Common myeloid progenitor, CD34-positive (primary cell): ENCODE results near the gene GRSF1. TPM values are rescaled to one million over a fixed set of nuclear protein-coding genes. Genes with fewer than 3 reads are reported as not detected.

Experiments used
- CTCF ChIA-PET: fragments of 350-600 bp; sonication (Branson Sonifier 250); formaldehyde crosslinking; loops from one replicate; lab custom pipeline; 2021; ENCODE audit warnings: antibody characterized with exemption; lab: Charles Lee
- POLR2A ChIA-PET: fragments of 350-600 bp; sonication (Branson Sonifier 250); formaldehyde crosslinking; loops from one replicate; lab custom pipeline; 2021; ENCODE audit warnings: antibody characterized with exemption; lab: Charles Lee
- DNase-seq, 3 donors: peaks; one replicate each; pipeline versions ENCODE4 v3.0.0 to v3.0.0-alpha.2; 2013
- H3K27ac ChIP-seq, 2 experiments: 1 replicate in 1 of 2; 2 replicates in 1 of 2; pipeline ENCODE4 v1.7.0; 2013; ENCODE audit warnings: inconsistent platforms in 2 of 2, low read length in 2 of 2, mild to moderate bottlenecking in 2 of 2, low read depth in 1 of 2, moderate library complexity in 1 of 2; ENCODE audit not compliant: severe bottlenecking in 2 of 2, insufficient read depth in 1 of 2, poor library complexity in 1 of 2
- H3K27me3 ChIP-seq, 5 experiments: replicated peaks in 2 of 5; 1 replicate in 3 of 5; 2 replicates in 2 of 5; pipeline versions ENCODE4 v1.6.1 to v1.7.0; 2013; ENCODE audit warnings: low read length in 4 of 5, mild to moderate bottlenecking in 2 of 5, moderate library complexity in 2 of 5, inconsistent platforms in 1 of 5; ENCODE audit not compliant: insufficient read depth in 5 of 5, control insufficient read depth in 4 of 5
- H3K36me3 ChIP-seq, 4 experiments: 1 replicate in 2 of 4; 2 replicates in 2 of 4; pipeline versions ENCODE4 v1.6.1 to v1.7.0; 2013; ENCODE audit warnings: low read length in 3 of 4, control low read depth in 1 of 4, mild to moderate bottlenecking in 1 of 4; ENCODE audit not compliant: control insufficient read depth in 4 of 4, insufficient read depth in 4 of 4
- H3K4me1 ChIP-seq, 4 experiments: 1 replicate in 3 of 4; 2 replicates in 1 of 4; pipeline versions ENCODE4 v1.6.1 to v1.7.1; 2013; ENCODE audit warnings: low read length in 3 of 4, mild to moderate bottlenecking in 3 of 4, control low read depth in 1 of 4, inconsistent platforms in 1 of 4, moderate library complexity in 1 of 4; ENCODE audit not compliant: control insufficient read depth in 4 of 4, insufficient read depth in 4 of 4; ENCODE audit errors: control extremely low read depth in 1 of 4
- H3K4me3 ChIP-seq, 7 experiments: 1 replicate in 4 of 7; 2 replicates in 3 of 7; pipeline versions ENCODE4 v1.5.1 to v1.7.0; 2013; ENCODE audit warnings: mild to moderate bottlenecking in 7 of 7, low read length in 6 of 7, moderate library complexity in 6 of 7, inconsistent platforms in 2 of 7, low read depth in 2 of 7, control low read depth in 1 of 7; ENCODE audit not compliant: insufficient read depth in 4 of 7, control insufficient read depth in 1 of 7; ENCODE audit errors: extremely low read depth in 1 of 7
- H3K9me3 ChIP-seq, 5 experiments: 1 replicate in 4 of 5; 2 replicates in 1 of 5; pipeline versions ENCODE4 v1.6.1 to v1.7.1; 2013; ENCODE audit warnings: low read length in 4 of 5, mild to moderate bottlenecking in 2 of 5, inconsistent platforms in 1 of 5, low read depth in 1 of 5, moderate library complexity in 1 of 5; ENCODE audit not compliant: control insufficient read depth in 4 of 5, insufficient read depth in 2 of 5; ENCODE audit errors: control extremely low read depth in 1 of 5
- WGBS: methylation state at CpG from one replicate; pipeline ENCODE4 v1.1.5; 2013; ENCODE audit not compliant: insufficient coverage; 5-methylcytosine and 5-hydroxymethylcytosine counted together
- polyA plus RNA-seq: library from polyadenylated mRNA; unstranded; fragments of 120-200 nt; gene quantifications from one replicate; pipeline ENCODE4 v1.2.1, GENCODE V29; 2013

GRSF1 gene
- polyA plus RNA-seq, result 80.0 TPM

- Histone ChIP-seq H3K4me1 (peaks cover 5 to 28% (median 16%) of the 10 kb centered on the region in 4 experiments), H3K27me3 (no peaks in the 10 kb centered on the region), H3K4me3 (peak within 1 kb of the TSS; percentile 81 to 95 (median 87)), H3K36me3 (peaks cover 3 to 11% (median 7%) of the 10 kb centered on the region in 4 experiments), H3K9me3 (no peaks in the 10 kb centered on the region), H3K27ac (peak within 1 kb of the TSS; percentile 58 to 83)
- POLR2A ChIA-PET, result interaction anchor here (0.6 to 1.5 kb wide), 4 partner anchors 12 to 131 kb away, joined by 3 to 5 read pairs (median 4); partner anchors contain the start of gene MOB1B
- WGBS, result 0% methylated on average over 34 of the region's 51 CpGs
- CTCF ChIA-PET, result interaction anchor here (0.8 to 2.4 kb wide), 3 partner anchors 11 to 132 kb away, joined by 3 to 7 read pairs (median 4); no protein-coding TSS in a partner anchor
- DNase-seq, result peak; percentile 92 to 95 (median 95)
Measured at GRCh38 chr4:70839589-70840093, at the start of gene GRSF1. Gene GRSF1 (minus strand): TSS chr4:70839890. CDS start chr4:70839827, 63 bp downstream.

DNA sequence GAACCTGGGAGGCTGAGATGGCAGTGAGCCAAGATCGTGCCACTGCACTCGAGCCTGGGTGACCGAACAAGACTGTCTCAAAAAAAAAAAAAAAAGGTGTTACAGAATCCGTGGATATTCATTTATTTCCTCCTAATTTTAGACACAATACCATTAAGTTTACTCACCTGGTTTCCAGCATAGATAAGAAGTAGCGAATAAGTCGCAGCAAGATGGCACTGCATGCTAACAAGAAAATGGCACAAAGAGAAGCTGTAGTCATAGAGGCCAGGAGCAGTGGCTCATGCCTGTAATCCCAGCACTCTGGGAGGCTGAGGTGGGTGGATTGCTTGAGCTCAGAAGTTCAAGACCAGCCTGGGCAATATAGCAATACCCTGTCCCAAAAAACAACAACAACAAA lies 45.5 kb upstream of the GRSF1 start:
- no peak overlapping the region for H3K27ac ChIP-seq
- H3K4me1 ChIP-seq, result no peaks in the 10 kb centered on the region
- no peaks in the 10 kb centered on the region for H3K36me3 ChIP-seq
- no peaks in the 10 kb centered on the region for H3K27me3 ChIP-seq
- no peaks in the 10 kb centered on the region for H3K9me3 ChIP-seq
- POLR2A ChIA-PET, result no interaction called here
- 93% methylated on average over 3 of the region's 6 CpGs for WGBS
- CTCF ChIA-PET, result interaction anchor here (0.6 to 1.4 kb wide), 5 partner anchors 15 to 279 kb away, joined by 3 to 4 read pairs (median 3); no protein-coding TSS in a partner anchor
- DNase-seq, result no peak
- H3K4me3 ChIP-seq, result no peak overlapping the region

DNA sequence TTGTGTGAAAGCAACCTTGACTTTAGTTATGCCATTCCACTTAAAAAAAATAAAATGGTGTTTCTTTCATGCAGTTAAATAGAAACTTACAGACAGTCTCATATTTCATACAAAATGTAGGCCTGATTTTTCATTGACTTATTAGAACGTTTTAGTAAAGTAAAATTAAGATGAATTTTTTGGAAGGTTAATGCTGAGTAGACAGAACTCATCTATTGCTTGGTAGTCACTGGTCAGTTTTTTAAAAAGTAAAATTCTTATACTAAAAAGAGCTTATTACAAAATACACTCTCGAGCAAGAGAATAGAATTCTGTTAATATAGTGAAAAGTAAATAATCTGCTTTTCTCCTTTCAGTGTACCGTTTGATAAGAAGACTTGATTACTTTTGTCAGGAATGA lies 41.0 kb upstream of the GRSF1 start:
- Histone ChIP-seq H3K27ac (no peak overlapping the region), H3K4me3 (no peak overlapping the region), H3K4me1 (no peaks in the 10 kb centered on the region), H3K9me3 (no peaks in the 10 kb centered on the region), H3K27me3 (no peaks in the 10 kb centered on the region), H3K36me3 (no peaks in the 10 kb centered on the region)
- DNase-seq, result no peak
- WGBS, result no CpG with 5 or more reads among the region's 3 CpGs
- ChIA-PET POLR2A (no interaction called here), CTCF (interaction anchor here (1.0 kb wide), 1 partner anchor 13 kb away, joined by 3 read pairs; no protein-coding TSS in a partner anchor)

GRCh38 chr4:70877556-70877955 lies 37.9 kb upstream of the GRSF1 start:
- no CpG with 5 or more reads among the region's 3 CpGs for WGBS
- DNase-seq, result no peak
- no peak overlapping the region for H3K4me3 ChIP-seq
- no peak overlapping the region for H3K27ac ChIP-seq
- no peaks in the 10 kb centered on the region for H3K9me3 ChIP-seq
- H3K4me1 ChIP-seq, result no peaks in the 10 kb centered on the region
- CTCF ChIA-PET, result interaction anchor here (1.4 kb wide), 1 partner anchor 23 kb away, joined by 3 read pairs; no protein-coding TSS in a partner anchor
- POLR2A ChIA-PET, result no interaction called here
- no peaks in the 10 kb centered on the region for H3K36me3 ChIP-seq
- H3K27me3 ChIP-seq, result no peaks in the 10 kb centered on the region

DNA sequence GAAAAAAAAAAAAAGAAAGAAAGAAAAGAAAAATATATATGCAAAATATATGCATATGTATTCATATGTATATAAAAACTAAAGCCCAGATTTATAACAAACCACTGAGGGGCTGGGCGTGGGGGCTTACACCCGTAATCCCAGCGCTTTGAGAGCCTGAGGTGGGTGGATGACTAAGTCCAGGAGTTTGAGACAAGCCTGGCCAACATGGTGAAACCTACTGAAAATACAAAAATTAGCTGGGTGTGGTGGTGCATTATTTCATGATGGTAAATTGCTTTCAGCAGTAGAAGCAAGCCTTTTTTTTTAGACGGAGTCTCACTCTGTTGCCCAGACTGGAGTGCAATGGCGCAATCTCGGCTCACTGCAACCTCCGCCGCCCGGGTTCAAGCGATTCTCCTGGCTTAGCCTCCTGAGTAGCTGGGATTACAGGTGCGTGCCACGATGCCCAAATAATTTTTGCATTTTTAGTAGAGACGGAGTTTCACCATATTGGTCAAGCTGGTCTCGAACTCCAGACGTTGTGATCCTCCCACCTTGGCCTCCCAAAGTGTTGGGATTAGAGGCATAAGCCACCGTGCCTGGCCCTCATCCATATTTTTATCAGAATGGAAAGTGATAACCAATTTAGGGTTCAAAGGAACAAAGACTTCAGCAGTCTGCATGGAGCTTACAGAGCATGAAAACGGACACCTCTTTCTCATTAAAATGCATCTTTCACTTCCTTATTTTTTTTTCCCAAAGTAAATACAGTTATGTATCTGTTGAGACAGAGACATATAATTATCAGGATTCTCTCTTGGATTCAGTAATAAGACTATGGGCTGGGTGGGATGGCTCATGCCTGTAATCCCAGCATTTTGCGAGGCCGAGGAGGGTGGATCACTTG lies 34.8 kb upstream of the GRSF1 start:
- WGBS, result 99% methylated on average over 14 of the region's 19 CpGs
- H3K27ac ChIP-seq, result no peak overlapping the region
- no peak overlapping the region for H3K4me3 ChIP-seq
- no peaks in the 10 kb centered on the region for H3K36me3 ChIP-seq
- CTCF ChIA-PET, result interaction anchor here (1.1 kb wide), 1 partner anchor 10 kb away, joined by 4 read pairs; no protein-coding TSS in a partner anchor
- H3K4me1 ChIP-seq, result no peaks in the 10 kb centered on the region
- POLR2A ChIA-PET, result no interaction called here
- DNase-seq, result no peak
- H3K9me3 ChIP-seq, result no peaks in the 10 kb centered on the region
- no peaks in the 10 kb centered on the region for H3K27me3 ChIP-seq

GRCh38 chr4:70873216-70873615 lies 33.5 kb upstream of the GRSF1 start:
- H3K4me1 ChIP-seq, result no peaks in the 10 kb centered on the region
- no peaks in the 10 kb centered on the region for H3K9me3 ChIP-seq
- H3K27ac ChIP-seq, result no peak overlapping the region
- WGBS, result no CpG with 5 or more reads among the region's 3 CpGs
- CTCF ChIA-PET, result interaction anchor here (1.3 kb wide), 1 partner anchor 31 kb away, joined by 3 read pairs; no protein-coding TSS in a partner anchor
- H3K4me3 ChIP-seq, result no peak overlapping the region
- DNase-seq, result no peak
- H3K27me3 ChIP-seq, result no peaks in the 10 kb centered on the region
- POLR2A ChIA-PET, result no interaction called here
- H3K36me3 ChIP-seq, result no peaks in the 10 kb centered on the region

DNA sequence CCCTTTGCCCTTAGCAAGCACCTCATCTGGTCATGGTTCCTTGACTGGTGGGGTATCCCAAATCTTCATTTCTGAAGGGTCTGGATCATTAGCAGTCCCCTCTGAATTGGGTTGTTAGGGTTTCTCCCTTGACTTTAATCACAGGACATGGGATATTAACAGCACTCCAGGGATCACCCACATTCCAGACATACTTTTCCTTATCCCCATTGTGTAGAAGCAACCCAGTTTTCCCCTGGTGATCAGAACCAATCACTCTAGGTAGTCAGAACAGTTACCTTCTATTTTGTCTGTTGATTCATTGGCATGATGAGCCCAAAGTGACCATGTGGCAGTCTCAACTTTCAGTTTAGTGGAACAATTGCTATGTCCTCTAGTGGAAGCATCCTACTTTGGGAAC lies 29.1 kb upstream of the GRSF1 start:
- no peaks in the 10 kb centered on the region for H3K36me3 ChIP-seq
- ChIA-PET POLR2A (no interaction called here), CTCF (no interaction called here)
- no peak for DNase-seq
- no peaks in the 10 kb centered on the region for H3K9me3 ChIP-seq
- no peak overlapping the region for H3K27ac ChIP-seq
- no peak overlapping the region for H3K4me3 ChIP-seq
- no peaks in the 10 kb centered on the region for H3K4me1 ChIP-seq
- H3K27me3 ChIP-seq, result no peaks in the 10 kb centered on the region
